Ovary (tissue), 3 donors: ENCODE results near the gene TTC3.

Experiments
- POLR2A ChIP-seq: fragments of 450-650 bp; IDR thresholded peaks from one replicate; pipeline ENCODE4 v1.6.1; 2017; ENCODE audit warnings: antibody characterized with exemption, mild to moderate bottlenecking, moderate library complexity
- TF ChIP-seq, protein P1 (sequence below), 3 donors: fragments of 450-650 bp in 2 of 3; fragments of 200-600 bp in 1 of 3; IDR thresholded peaks; one replicate each; pipeline versions ENCODE4 v1.5.1 to v1.8.0; 2016 to 2022; ENCODE audit warnings: antibody characterized with exemption in 3 of 3, mild to moderate bottlenecking in 1 of 3
- donor health status: DM: no; HTN: no; CAD: no.

DNA sequence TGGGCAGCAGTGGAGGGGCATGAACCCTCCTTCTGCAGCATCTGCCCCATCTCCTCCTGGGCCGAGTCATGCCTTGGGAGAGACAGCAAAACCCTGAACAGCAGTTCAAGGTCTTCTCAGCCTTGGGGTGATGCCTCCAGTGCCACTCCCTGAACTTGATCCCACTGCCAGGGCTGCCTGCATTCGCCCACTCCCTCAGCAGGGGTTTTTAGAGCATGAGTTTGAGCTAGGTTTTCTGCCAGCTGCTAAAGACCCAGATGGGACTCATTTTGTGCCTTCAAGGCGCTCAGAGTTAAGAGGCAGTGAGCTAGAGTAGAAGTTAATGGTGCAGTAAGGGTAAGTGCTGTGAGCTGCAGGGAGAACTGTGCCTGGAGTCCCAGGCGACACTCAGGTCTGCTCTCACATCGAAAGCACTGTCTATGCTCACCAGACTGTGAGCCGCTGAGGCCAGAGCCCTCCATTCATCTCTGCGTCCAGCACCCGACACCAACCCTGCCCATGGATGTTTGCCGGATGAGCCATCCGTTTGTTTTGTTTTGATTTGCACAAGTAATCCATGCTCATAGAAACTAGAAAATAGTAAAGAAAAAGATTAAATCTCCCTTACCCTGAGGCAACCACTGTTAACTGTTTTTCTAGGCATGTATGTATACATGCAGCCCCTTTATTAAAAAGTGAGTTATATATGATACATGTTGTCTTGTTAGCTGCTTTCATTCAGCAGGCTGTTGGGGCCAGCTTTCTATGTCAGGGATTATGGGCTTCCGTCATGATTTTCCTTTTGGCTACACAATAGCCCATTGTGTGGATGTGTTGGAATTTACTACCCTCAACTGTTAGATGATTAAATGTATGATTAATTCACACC, 126.2 kb downstream of the TTC3 start:
- TF ChIP-seq POLR2A: no peak
- TF ChIP-seq, protein P1, sequence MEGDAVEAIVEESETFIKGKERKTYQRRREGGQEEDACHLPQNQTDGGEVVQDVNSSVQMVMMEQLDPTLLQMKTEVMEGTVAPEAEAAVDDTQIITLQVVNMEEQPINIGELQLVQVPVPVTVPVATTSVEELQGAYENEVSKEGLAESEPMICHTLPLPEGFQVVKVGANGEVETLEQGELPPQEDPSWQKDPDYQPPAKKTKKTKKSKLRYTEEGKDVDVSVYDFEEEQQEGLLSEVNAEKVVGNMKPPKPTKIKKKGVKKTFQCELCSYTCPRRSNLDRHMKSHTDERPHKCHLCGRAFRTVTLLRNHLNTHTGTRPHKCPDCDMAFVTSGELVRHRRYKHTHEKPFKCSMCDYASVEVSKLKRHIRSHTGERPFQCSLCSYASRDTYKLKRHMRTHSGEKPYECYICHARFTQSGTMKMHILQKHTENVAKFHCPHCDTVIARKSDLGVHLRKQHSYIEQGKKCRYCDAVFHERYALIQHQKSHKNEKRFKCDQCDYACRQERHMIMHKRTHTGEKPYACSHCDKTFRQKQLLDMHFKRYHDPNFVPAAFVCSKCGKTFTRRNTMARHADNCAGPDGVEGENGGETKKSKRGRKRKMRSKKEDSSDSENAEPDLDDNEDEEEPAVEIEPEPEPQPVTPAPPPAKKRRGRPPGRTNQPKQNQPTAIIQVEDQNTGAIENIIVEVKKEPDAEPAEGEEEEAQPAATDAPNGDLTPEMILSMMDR (IDR thresholded peaks at IDR 0.05): no peak
